ENCODE data around the gene RPS23.

GRCh38 chr5:82252744-82253143 lies 25.4 kb downstream of the RPS23 start:
- TF ChIP-seq CTCF (IDR thresholded peaks at IDR 0.05) (no peak), SIN3A (IDR thresholded peaks at IDR 0.05; ENCODE audit: borderline replicate concordance, insufficient read depth, low read depth, low read length) (no peak), POLR2AphosphoS5 (IDR thresholded peaks at IDR 0.05; ENCODE audit: low read depth, low read length) (no peak), REST (IDR thresholded peaks at IDR 0.05; ENCODE audit: insufficient read depth in 1 of 2, low read depth in 2 of 2, low read length in 1 of 2) (no peak), TCF7L2 (IDR thresholded peaks at IDR 0.05; ENCODE audit: low read depth, low read length) (no peak)

Measured in Panc1 (cell line).